Bronchial epithelial cell (primary cell): ENCODE results near the gene SERTM1. TPM values are rescaled to one million over a fixed set of nuclear protein-coding genes. Genes with fewer than 3 reads are reported as not detected.
A peak's percentile ranks its signal among the peaks of the same experiment; 100 is the strongest.

Experiments used
- DNase-seq: peaks from one replicate; pipeline ENCODE4 v3.0.0-alpha.2; 2010; ENCODE audit warnings: low read depth
- FAIRE-seq: peaks from 2 replicates; lab custom pipeline; 2011; peaks lifted over from hg19 to GRCh38; lab: Jason Lieb, UNC
- H3K27me3 ChIP-seq: 2 replicates; pipeline ENCODE4 v1.5.1; 2011; ENCODE audit warnings: low read length; ENCODE audit not compliant: control insufficient read depth, insufficient read depth
- H3K36me3 ChIP-seq: 2 replicates; pipeline ENCODE4 v1.5.1; 2011; ENCODE audit warnings: low read length; ENCODE audit not compliant: control insufficient read depth, insufficient read depth
- H3K4me3 ChIP-seq: 2 replicates; pipeline ENCODE4 v1.5.1; 2011; ENCODE audit warnings: mild to moderate bottlenecking, low read depth, low read length, control low read depth
- CTCF ChIP-seq: IDR thresholded peaks from 2 replicates; pipeline ENCODE4 v1.5.1; 2011; ENCODE audit warnings: mild to moderate bottlenecking, moderate library complexity, low read length, control low read depth, inconsistent platforms; ENCODE audit not compliant: insufficient read depth, severe bottlenecking
- total RNA-seq: library from RNA; depleted of rRNA; stranded (reverse); fragments of >200 nt; gene quantifications from 2 replicates; pipeline ENCODE4 v1.2.1, GENCODE V29; 2014

Gene SERTM1
- total RNA-seq, 1 donor from 2014 or later = not detected

- Histone ChIP-seq H3K4me3 (no peak overlapping the region), H3K36me3 (no peaks in the 10 kb centered on the region), H3K27me3 (peaks cover 2% of the 10 kb centered on the region)
- peak; percentile 56 for TF ChIP-seq CTCF
- DNase-seq (peak; percentile 36), FAIRE-seq (no peak)
Observed at GRCh38 chr13:36736119-36736726, 62.4 kb downstream of the SERTM1 start.

GRCh38 chr13:36737524-36738083 is 63.8 kb downstream of the SERTM1 start:
- FAIRE-seq = no peak
- TF ChIP-seq CTCF = no peak
- no peaks in the 10 kb centered on the region for H3K36me3 ChIP-seq

GRCh38 chr13:36745436-36745835 is 71.6 kb downstream of the SERTM1 start:
- no peak overlapping the region for H3K4me3 ChIP-seq
- TF ChIP-seq CTCF = no peak
- no peak for FAIRE-seq
- peaks cover 2% of the 10 kb centered on the region for H3K27me3 ChIP-seq
- H3K36me3 ChIP-seq = no peaks in the 10 kb centered on the region
- DNase-seq = no peak

More at GRCh38 chr13:36737524-36738083, 63.8 kb downstream of the SERTM1 start:
- no peak for DNase-seq
- peaks cover 2% of the 10 kb centered on the region for H3K27me3 ChIP-seq
- H3K4me3 ChIP-seq = no peak overlapping the region

GRCh38 chr13:36746051-36746450 is 72.2 kb downstream of the SERTM1 start:
- Histone ChIP-seq H3K27me3 (peaks cover 2% of the 10 kb centered on the region), H3K4me3 (no peak overlapping the region), H3K36me3 (no peaks in the 10 kb centered on the region)
- FAIRE-seq = no peak
- DNase-seq = no peak
- TF ChIP-seq CTCF = no peak

Other genes with a start within 250 kb of the SERTM1 start
- 106 and 133 TPM in 2 replicates for gene CCNA1, start 241.5 kb upstream of the SERTM1 start, total RNA-seq
- 0.53 and 1.5 TPM in 2 replicates for gene RFXAP, start 145.2 kb downstream of the SERTM1 start, total RNA-seq
- gene SMAD9, start 246.2 kb downstream of the SERTM1 start, total RNA-seq = 0.79 and 2.8 TPM in 2 replicates